ENCODE results near the gene CRYAB.
"Not testable (repeated sequence)": the region's sequence is repeated elsewhere in the genome, so short reads cannot be mapped to it uniquely, and the experiment has no call there.

The CRYAB gene

DNA sequence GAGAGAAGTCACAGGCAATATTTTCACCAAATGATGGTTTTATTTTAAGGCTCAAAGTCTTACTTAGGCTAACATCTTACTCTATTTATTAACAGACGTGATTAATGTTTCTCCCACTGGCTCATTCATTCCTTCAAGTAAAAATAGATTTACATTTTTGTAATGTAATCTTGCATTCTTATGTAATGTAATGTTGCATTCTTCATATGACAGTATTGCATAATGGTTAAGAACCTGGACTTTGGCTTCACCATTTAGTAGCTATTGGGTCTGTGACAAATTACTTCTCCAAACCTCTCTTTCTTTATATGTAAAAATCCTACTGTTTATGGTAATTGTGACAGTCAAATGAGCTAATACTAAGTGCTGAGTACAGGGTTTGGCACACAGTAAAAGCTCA, 22.3 kb upstream of the CRYAB start:
- no peak for DNase-seq (ENCODE audit: low spot score)

DNA sequence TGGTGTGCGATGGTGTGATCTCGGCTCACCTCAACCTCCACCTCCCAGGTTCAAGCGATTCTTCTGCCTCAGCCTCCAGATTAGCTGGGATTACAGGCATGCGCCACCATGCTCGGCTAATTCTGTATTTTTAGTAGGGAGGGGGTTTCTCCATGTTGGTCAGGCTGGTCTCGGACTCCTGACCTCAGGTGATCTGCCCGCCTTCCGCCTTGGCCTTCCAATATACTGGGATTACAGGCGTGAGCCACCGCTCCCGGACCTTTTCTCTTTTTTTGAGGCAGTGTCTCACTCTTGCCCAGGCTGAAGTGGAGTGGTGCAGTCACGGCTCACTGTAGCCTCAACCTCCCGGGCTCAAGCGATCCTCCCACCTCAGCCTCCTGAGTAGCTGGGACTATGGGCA, 21.6 kb upstream of the CRYAB start:
- DNase-seq (ENCODE audit: low spot score) = not testable (repeated sequence)

GRCh38 chr11:111932611-111932950, 21.0 kb upstream of the CRYAB start:
- no peak for DNase-seq (ENCODE audit: low spot score)

GRCh38 chr11:111930472-111930871, 18.9 kb upstream of the CRYAB start:
- no peak for DNase-seq (ENCODE audit: low spot score)

GRCh38 chr11:111926505-111927391, 15.2 kb upstream of the CRYAB start:
- peak; percentile 96 for DNase-seq (ENCODE audit: low spot score)

DNA sequence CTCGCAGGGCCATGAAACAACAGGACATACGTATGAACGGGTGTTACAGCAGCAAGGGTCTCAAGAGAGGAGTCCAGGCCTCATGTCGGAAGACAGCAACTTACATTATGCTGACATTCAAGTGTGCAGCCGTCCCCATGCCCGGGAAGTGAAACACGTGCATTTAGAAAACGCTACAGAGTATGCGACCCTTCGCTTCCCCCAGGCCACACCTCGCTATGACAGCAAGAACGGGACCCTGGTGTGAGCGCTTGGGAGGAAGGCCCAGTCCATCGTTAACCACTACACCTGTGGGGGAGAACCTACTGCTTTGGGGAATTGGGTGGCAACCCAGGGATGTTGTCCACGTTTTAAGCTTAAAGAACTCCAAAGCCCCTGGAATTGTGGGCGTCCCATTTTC, 14.4 kb upstream of the CRYAB start:
- no peak for DNase-seq (ENCODE audit: low spot score)

- DNase-seq (ENCODE audit: low spot score) = no peak
Measured at GRCh38 chr11:111923951-111924350, 12.4 kb upstream of the CRYAB start.

- DNase-seq (ENCODE audit: low spot score) = no peak
Measured at GRCh38 chr11:111923351-111923788, 11.8 kb upstream of the CRYAB start.

DNA sequence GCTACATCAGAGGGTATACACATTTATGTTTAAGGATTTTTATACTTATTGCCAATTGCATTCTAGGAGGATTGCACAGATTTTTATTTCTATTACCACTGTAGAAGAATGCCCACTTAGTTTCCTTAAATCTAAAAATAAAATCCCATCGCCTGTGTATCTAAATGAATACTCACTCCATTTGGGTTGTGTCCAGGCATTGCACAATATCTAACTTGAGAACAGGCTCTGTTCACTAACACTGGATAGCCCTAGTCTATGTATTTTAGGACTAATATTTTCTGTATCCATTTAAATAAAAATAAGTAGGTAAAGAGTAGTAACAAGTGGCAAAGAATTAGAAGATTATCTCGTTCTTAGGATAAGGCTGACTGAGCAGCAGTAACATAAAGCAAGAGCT, 11.2 kb upstream of the CRYAB start:
- DNase-seq (ENCODE audit: low spot score) = no peak

- DNase-seq (ENCODE audit: low spot score) = no peak
Measured at GRCh38 chr11:111921541-111922230, 10.1 kb upstream of the CRYAB start.

DNA sequence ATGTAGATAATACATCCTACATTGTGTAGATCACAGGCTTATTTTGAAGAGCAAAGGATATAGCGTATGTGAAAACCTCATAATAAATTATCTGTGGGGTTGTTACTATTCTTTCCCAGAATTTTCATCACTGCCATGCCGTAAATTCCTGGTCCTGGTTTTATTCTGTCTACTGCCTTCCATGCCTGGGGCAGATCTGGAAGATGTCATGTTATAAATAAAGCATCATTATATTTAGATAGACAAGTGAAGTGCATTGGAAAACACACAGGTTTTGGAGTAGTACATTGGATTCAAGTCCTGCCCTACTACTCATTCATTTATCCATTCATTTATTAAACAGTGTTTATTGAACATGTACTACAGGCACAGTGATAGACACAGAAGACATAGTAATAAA, 9.3 kb upstream of the CRYAB start:
- DNase-seq (ENCODE audit: low spot score) = no peak

GRCh38 chr11:111918390-111919256, 7.1 kb upstream of the CRYAB start, which contains the start of gene C11orf52:
Gene C11orf52, plus strand, starts transcription at chr11:111918913. Its CDS starts 60 bp downstream, at chr11:111918973.
- DNase-seq (ENCODE audit: low spot score) = peak; percentile 84

GRCh38 chr11:111917788-111918187, 6.2 kb upstream of the CRYAB start:
- no peak for DNase-seq (ENCODE audit: low spot score)

DNA sequence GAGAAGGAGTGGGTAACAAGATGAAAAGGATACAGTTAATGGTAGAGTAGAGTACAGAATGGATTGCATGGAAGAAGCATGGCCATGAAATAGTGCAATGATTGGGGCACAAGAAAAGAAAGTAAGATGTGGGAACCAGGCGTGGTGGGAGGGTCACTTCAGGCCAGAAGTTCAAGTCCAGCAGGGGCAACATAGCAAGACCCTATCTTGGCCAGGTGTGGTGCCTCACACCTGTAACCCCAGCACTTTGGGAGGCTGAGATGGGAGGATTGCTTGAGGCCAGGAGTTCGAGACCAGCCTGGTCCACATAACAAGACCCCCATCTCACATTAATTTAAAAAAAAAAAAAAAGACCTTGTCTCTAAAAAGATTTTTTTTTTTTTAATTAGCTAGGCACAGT, 5.7 kb upstream of the CRYAB start:
- DNase-seq (ENCODE audit: low spot score) = no peak

- no peak for DNase-seq (ENCODE audit: low spot score)
Measured at GRCh38 chr11:111916768-111917167, 5.2 kb upstream of the CRYAB start.

DNA sequence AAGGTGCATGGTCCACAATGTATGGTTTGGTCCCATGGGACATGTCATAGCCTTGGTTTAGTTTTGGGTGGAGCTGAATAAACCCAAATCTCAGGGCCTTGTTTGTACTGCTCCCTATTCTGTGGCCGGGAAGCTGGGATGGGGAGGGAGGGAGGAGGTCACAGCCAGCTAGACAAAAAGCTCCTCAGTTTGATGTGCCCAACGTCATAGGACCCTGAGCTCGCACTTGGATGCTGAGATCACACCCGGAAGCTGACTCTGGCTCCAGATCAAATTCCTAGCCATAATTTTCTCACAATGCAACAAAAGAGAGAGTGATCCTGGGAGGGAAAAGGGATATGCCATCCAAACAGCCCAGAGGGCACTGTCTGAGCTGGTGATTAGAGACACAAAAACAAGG, 2.4 kb upstream of the CRYAB start:
- no peak for DNase-seq (ENCODE audit: low spot score)

- no peak for DNase-seq (ENCODE audit: low spot score)
Measured at GRCh38 chr11:111913031-111913861, 1.7 kb upstream of the CRYAB start.

DNA sequence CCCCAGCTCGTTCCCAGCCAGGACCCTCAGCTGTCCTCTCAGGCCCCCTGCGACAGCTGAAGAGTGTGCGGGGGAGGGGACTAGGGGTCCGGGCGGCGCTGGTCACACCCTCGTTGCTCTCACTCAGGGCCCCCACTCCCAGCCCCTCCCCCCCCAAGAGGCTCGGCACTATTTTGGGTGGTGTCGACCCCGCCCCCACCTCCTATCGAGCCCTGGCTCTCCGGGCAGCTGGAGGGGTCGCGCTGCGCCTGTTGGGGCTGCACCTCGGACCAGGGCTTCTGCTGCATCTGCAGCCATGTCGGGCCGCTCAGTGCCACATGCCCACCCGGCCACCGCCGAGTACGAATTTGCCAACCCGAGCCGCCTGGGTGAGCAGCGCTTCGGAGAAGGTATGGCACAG, 965 bp upstream of the CRYAB start, which contains the start of gene HSPB2:
HSPB2 (plus strand) TSS at position 200 of the 400 bp plus-strand sequence; CDS start at position 296, 96 bp downstream.
- DNase-seq (ENCODE audit: low spot score) = no peak

DNA sequence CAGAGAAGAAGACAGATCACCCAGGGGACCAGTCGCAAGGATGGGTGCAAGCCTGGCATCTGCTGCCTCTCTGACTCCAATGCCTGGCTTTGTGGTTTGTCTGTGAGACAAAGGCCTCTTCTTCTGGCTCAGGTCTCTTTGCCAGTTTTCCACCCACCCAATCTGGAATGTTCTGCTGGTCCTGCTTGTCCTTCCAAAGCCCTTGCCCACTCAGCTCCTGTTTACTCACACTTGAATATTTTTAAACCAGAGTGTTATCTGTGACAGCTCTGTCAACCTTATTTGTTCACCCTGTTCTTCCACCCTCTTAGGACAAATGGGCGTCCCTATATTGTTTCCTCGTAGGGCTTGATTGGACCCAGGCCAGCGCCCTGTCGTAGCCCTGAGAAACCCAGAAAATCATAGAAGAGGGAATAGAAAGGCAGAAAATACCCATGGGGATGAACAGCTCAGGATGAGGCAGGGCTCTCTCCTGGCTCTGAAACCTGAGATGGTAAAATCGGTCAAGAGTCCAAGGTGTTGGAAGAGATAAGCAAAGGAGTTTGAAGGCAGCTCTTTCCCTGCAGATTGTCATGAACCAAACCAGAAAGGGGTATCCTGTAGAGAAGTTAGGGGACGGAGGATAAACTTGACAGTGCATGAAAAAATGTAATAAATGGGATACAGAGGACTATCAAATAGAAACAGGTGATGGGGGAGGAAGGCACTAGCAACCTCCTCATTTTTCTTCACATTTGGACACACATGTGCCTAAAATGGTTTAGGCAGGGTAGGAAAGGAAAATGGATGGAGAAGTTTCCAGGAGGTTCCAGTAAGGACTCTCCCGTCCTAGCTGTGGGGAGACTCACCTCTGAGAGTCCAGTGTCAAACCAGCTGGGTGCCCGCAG, 651 bp downstream of the CRYAB start:
- DNase-seq (ENCODE audit: low spot score) = no peak

DNA sequence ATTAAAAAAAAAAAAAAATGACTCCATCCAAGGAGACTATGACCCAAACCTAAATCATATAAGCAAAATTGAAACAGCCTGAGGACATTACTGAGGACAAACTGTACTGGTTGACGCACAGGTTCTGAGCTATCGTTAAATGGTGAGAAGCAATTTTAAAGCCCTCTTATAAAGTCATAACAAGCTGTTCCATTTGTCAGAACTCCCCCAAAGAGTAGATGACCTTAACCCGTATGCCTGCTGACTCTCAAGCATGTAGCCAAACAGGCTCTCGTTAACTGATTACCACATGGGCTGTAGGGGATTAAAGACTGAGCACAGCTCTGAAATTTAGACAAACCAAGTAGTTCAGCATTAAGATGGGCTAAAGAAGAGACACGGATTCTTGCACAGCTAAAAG, 2.2 kb downstream of the CRYAB start:
- DNase-seq (ENCODE audit: low spot score) = no peak

Data from iPS-NIHi11 (cell line).